Occipital lobe (tissue), 2 donors: Measurements from ENCODE around the gene TSC2. TPM values are rescaled to one million over a fixed set of nuclear protein-coding genes. Genes with fewer than 3 reads are reported as not detected.

ENCODE experiments used
- small RNA-seq: library from RNA; depleted of rRNA; stranded (forward); fragments of <200 nt; gene quantifications from one replicate; pipeline ENCODE3, GENCODE V24; 2014
- total RNA-seq: library from RNA; depleted of rRNA; stranded (reverse); fragments of >200 nt; gene quantifications from one replicate; pipeline ENCODE4 v1.2.3, GENCODE V29; 2014

TSC2 gene
- total RNA-seq, 1 donor from 2014 or later: 47.3 TPM

Small RNA genes within 50 kb of the gene (small RNA-seq; reads per million reads assigned to genes)
- gene MIR1225: not detected
- gene MIR3180-5: not detected
- not detected for gene MIR4516
- gene RF00019: not detected
- gene RN7SL219P: not detected

Other genes with a start within 250 kb of the TSC2 start
- gene HAGH, start 221.2 kb upstream of the TSC2 start, total RNA-seq: 49.1 TPM
- 63.6 TPM for gene FAHD1, start 220.8 kb upstream of the TSC2 start, total RNA-seq
- not detected for gene MEIOB, start 175.8 kb upstream of the TSC2 start, total RNA-seq
- not detected for gene HS3ST6, start 129.6 kb upstream of the TSC2 start, total RNA-seq
- 3.6 TPM for gene MSRB1, start 104.8 kb upstream of the TSC2 start, total RNA-seq
- not detected for gene RPL3L, start 93.3 kb upstream of the TSC2 start, total RNA-seq
- gene NDUFB10, start 88.4 kb upstream of the TSC2 start, total RNA-seq: 63.9 TPM
- gene RPS2, start 83.2 kb upstream of the TSC2 start, total RNA-seq: 1,574 TPM
- gene RNF151, start 81.1 kb upstream of the TSC2 start, total RNA-seq: not detected
- gene TBL3, start 75.9 kb upstream of the TSC2 start, total RNA-seq: 12.0 TPM
- gene NOXO1, start 66.5 kb upstream of the TSC2 start, total RNA-seq: 0.78 TPM
- 10.9 TPM for gene GFER, start 63.8 kb upstream of the TSC2 start, total RNA-seq
- 81.3 TPM for gene SYNGR3, start 58.0 kb upstream of the TSC2 start, total RNA-seq
- gene ZNF598, start 38.2 kb upstream of the TSC2 start, total RNA-seq: 5.5 TPM
- not detected for gene NPW, start 28.2 kb upstream of the TSC2 start, total RNA-seq
- gene NHERF2, start 21.1 kb upstream of the TSC2 start, total RNA-seq: 9.8 TPM
- 20.3 TPM for gene NTHL1, start 151 bp upstream of the TSC2 start, total RNA-seq
- gene PKD1, start 87.9 kb downstream of the TSC2 start, total RNA-seq: 70.3 TPM
- 5.8 TPM for gene RAB26, start 100.6 kb downstream of the TSC2 start, total RNA-seq
- 35.6 TPM for gene TRAF7, start 107.8 kb downstream of the TSC2 start, total RNA-seq
- 23.6 TPM for gene CASKIN1, start 148.6 kb downstream of the TSC2 start, total RNA-seq
- 10.5 TPM for gene MLST8, start 157.5 kb downstream of the TSC2 start, total RNA-seq
- 3.7 TPM for gene BRICD5, start 162.9 kb downstream of the TSC2 start, total RNA-seq
- gene PGP, start 166.9 kb downstream of the TSC2 start, total RNA-seq: 10.1 TPM
- gene E4F1, start 175.6 kb downstream of the TSC2 start, total RNA-seq: 27.3 TPM
- 1.7 TPM for gene DNASE1L2, start 188.5 kb downstream of the TSC2 start, total RNA-seq
- 8.1 TPM for gene ECI1, start 203.6 kb downstream of the TSC2 start, total RNA-seq
- 66.8 TPM for gene RNPS1, start 220.1 kb downstream of the TSC2 start, total RNA-seq